ENCODE data around the gene FAR2. TPM values are rescaled to one million over a fixed set of nuclear protein-coding genes. Genes with fewer than 3 reads are reported as not detected.

FAR2 gene
- total and polyA plus RNA-seq, 2 experiments from 2014 or later = 18.7 to 22.6 TPM

DNA sequence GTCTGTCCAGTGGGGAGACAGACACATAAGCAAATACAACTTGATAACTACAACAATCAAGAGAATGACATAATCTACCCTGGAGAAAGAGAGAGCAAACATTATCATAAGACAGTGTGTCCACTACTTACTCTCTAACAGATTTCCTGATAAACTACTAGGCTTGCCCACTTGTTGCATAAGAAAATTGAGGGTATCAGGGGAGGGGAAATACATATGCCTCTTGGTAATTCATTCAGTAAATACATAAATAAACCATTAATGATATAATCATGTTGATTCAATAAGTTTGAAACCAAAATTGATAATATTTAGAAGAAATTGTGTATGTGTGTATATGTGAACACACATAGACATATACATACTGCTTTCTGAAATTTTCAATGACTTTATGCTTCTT lies 155.3 kb downstream of the FAR2 start:
- no peaks in the 10 kb centered on the region for H3K9me3 Mint-ChIP-seq
- peaks cover 5% of the 10 kb centered on the region; the same call in 2 of the 3 replicates for H3K4me1 Mint-ChIP-seq
- no peak overlapping the region for H3K4me3 ChIP-seq
- H3F3A ChIP-seq (replicated peaks; ENCODE audit: low read depth) = no peaks in the 10 kb centered on the region
- H3K36me3 Mint-ChIP-seq (ENCODE audit: low read depth) = no peaks in the 10 kb centered on the region
- no peak overlapping the region for H3K4me2 ChIP-seq
- no peak overlapping the region for H3K27ac Mint-ChIP-seq
- no peak for DNase-seq (ENCODE audit: low spot score)
- TF ChIP-seq EZH2phosphoT487 (IDR thresholded peaks at IDR 0.05; ENCODE audit: unreplicated experiment) (no peak), POLR2AphosphoS5 (IDR thresholded peaks at IDR 0.05; ENCODE audit: low read depth) (no peak), ZNF331 (CRISPR knock-in tag; IDR thresholded peaks at IDR 0.05; ENCODE audit: low read depth) (no peak), CREB1 (CRISPR knock-in tag; IDR thresholded peaks at IDR 0.05; ENCODE audit: low read depth) (no peak), ZNF114 (CRISPR knock-in tag; IDR thresholded peaks at IDR 0.05) (no peak), EZH2 (IDR thresholded peaks at IDR 0.05; ENCODE audit: low read depth, unreplicated experiment) (no peak), CTCF (conservative IDR thresholded peaks at IDR 0.05; ENCODE audit: low read depth in 2 of 2) (no peak), NANOG (IDR thresholded peaks at IDR 0.05; ENCODE audit: borderline replicate concordance) (no peak), JUNB (IDR thresholded peaks at IDR 0.05; ENCODE audit: unreplicated experiment) (no peak), STAT1 (IDR thresholded peaks at IDR 0.05; ENCODE audit: unreplicated experiment) (no peak)
- TF ChIP-seq, protein P1, sequence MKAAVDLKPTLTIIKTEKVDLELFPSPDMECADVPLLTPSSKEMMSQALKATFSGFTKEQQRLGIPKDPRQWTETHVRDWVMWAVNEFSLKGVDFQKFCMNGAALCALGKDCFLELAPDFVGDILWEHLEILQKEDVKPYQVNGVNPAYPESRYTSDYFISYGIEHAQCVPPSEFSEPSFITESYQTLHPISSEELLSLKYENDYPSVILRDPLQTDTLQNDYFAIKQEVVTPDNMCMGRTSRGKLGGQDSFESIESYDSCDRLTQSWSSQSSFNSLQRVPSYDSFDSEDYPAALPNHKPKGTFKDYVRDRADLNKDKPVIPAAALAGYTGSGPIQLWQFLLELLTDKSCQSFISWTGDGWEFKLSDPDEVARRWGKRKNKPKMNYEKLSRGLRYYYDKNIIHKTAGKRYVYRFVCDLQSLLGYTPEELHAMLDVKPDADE (IDR thresholded peaks at IDR 0.05) = no peak
- TF ChIP-seq, protein P2, sequence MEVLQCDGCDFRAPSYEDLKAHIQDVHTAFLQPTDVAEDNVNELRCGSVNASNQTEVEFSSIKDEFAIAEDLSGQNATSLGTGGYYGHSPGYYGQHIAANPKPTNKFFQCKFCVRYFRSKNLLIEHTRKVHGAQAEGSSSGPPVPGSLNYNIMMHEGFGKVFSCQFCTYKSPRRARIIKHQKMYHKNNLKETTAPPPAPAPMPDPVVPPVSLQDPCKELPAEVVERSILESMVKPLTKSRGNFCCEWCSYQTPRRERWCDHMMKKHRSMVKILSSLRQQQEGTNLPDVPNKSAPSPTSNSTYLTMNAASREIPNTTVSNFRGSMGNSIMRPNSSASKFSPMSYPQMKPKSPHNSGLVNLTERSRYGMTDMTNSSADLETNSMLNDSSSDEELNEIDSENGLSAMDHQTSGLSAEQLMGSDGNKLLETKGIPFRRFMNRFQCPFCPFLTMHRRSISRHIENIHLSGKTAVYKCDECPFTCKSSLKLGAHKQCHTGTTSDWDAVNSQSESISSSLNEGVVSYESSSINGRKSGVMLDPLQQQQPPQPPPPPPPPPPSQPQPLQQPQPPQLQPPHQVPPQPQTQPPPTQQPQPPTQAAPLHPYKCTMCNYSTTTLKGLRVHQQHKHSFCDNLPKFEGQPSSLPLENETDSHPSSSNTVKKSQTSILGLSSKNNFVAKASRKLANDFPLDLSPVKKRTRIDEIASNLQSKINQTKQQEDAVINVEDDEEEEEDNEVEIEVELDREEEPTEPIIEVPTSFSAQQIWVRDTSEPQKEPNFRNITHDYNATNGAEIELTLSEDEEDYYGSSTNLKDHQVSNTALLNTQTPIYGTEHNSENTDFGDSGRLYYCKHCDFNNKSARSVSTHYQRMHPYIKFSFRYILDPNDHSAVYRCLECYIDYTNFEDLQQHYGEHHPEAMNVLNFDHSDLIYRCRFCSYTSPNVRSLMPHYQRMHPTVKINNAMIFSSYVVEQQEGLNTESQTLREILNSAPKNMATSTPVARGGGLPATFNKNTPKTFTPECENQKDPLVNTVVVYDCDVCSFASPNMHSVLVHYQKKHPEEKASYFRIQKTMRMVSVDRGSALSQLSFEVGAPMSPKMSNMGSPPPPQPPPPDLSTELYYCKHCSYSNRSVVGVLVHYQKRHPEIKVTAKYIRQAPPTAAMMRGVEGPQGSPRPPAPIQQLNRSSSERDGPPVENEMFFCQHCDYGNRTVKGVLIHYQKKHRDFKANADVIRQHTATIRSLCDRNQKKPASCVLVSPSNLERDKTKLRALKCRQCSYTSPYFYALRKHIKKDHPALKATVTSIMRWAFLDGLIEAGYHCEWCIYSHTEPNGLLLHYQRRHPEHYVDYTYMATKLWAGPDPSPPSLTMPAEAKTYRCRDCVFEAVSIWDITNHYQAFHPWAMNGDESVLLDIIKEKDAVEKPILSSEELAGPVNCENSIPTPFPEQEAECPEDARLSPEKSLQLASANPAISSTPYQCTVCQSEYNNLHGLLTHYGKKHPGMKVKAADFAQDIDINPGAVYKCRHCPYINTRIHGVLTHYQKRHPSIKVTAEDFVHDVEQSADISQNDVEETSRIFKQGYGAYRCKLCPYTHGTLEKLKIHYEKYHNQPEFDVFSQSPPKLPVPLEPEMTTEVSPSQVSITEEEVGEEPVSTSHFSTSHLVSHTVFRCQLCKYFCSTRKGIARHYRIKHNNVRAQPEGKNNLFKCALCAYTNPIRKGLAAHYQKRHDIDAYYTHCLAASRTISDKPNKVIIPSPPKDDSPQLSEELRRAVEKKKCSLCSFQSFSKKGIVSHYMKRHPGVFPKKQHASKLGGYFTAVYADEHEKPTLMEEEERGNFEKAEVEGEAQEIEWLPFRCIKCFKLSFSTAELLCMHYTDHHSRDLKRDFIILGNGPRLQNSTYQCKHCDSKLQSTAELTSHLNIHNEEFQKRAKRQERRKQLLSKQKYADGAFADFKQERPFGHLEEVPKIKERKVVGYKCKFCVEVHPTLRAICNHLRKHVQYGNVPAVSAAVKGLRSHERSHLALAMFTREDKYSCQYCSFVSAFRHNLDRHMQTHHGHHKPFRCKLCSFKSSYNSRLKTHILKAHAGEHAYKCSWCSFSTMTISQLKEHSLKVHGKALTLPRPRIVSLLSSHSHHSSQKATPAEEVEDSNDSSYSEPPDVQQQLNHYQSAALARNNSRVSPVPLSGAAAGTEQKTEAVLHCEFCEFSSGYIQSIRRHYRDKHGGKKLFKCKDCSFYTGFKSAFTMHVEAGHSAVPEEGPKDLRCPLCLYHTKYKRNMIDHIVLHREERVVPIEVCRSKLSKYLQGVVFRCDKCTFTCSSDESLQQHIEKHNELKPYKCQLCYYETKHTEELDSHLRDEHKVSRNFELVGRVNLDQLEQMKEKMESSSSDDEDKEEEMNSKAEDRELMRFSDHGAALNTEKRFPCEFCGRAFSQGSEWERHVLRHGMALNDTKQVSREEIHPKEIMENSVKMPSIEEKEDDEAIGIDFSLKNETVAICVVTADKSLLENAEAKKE (CRISPR knock-in tag; IDR thresholded peaks at IDR 0.05) = no peak
- TF ChIP-seq, protein P3, sequence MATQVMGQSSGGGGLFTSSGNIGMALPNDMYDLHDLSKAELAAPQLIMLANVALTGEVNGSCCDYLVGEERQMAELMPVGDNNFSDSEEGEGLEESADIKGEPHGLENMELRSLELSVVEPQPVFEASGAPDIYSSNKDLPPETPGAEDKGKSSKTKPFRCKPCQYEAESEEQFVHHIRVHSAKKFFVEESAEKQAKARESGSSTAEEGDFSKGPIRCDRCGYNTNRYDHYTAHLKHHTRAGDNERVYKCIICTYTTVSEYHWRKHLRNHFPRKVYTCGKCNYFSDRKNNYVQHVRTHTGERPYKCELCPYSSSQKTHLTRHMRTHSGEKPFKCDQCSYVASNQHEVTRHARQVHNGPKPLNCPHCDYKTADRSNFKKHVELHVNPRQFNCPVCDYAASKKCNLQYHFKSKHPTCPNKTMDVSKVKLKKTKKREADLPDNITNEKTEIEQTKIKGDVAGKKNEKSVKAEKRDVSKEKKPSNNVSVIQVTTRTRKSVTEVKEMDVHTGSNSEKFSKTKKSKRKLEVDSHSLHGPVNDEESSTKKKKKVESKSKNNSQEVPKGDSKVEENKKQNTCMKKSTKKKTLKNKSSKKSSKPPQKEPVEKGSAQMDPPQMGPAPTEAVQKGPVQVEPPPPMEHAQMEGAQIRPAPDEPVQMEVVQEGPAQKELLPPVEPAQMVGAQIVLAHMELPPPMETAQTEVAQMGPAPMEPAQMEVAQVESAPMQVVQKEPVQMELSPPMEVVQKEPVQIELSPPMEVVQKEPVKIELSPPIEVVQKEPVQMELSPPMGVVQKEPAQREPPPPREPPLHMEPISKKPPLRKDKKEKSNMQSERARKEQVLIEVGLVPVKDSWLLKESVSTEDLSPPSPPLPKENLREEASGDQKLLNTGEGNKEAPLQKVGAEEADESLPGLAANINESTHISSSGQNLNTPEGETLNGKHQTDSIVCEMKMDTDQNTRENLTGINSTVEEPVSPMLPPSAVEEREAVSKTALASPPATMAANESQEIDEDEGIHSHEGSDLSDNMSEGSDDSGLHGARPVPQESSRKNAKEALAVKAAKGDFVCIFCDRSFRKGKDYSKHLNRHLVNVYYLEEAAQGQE (IDR thresholded peaks at IDR 0.05; ENCODE audit: unreplicated experiment) = no peak
- no peaks in the 10 kb centered on the region for H3K9me2 ChIP-seq (ENCODE audit: insufficient read depth)
- no peaks in the 10 kb centered on the region for H3K27me3 ChIP-seq (ENCODE audit: insufficient read depth)
- H3K4me3 Mint-ChIP-seq = no peak overlapping the region
- H3K4me1 ChIP-seq (ENCODE audit: insufficient read depth) = no peaks in the 10 kb centered on the region
- peaks cover 2% of the 10 kb centered on the region for H3K27me3 Mint-ChIP-seq (ENCODE audit: insufficient read depth, low read depth, poor library complexity)
- no peak overlapping the region for H2AFZ ChIP-seq
- no peaks in the 10 kb centered on the region for H3K36me3 ChIP-seq (ENCODE audit: insufficient read depth)
- no peaks in the 10 kb centered on the region for H4K20me1 ChIP-seq (replicated peaks; ENCODE audit: insufficient read depth)
- no peak for ATAC-seq
- no peak overlapping the region for H3K27ac ChIP-seq (ENCODE audit: low read depth)
- no peaks in the 10 kb centered on the region for H3K79me2 ChIP-seq (replicated peaks; ENCODE audit: insufficient read depth)

Data from GM23338 (cell line).